HCT116 (cell line): Measurements from ENCODE around the gene RPH3AL. TPM values are rescaled to one million over a fixed set of nuclear protein-coding genes. Genes with fewer than 3 reads are reported as not detected.

Experiments
- ATAC-seq: fragments of 200-7000 bp; cut with Tn5 transposase; 2 replicates; pipeline ENCODE4 v1.9.1; 2020; ENCODE audit warnings: mild to moderate bottlenecking, moderate library complexity
- BruUV-seq: library from RNA; stranded (reverse); fragments of 400-500 nt; replicated peaks from 2 replicates; lab custom pipeline; 2021; lab: Mats Ljungman, UMichigan
- CTCF ChIA-PET: fragments of 300-600 bp; sonication (Branson Sonifier 250); formaldehyde crosslinking; loops from one replicate; lab custom pipeline; 2021; ENCODE audit warnings: antibody characterized with exemption; lab: Charles Lee
- POLR2A ChIA-PET: fragments of 300-600, 350-600 bp; sonication (Branson Sonifier 250); formaldehyde crosslinking; loops from one replicate; lab custom pipeline; 2021; ENCODE audit warnings: antibody characterized with exemption; lab: Charles Lee
- RAD21 ChIA-PET, 2 experiments: fragments of 300-600 bp; sonication (Branson Sonifier 250); formaldehyde crosslinking; loops; one replicate each; lab custom pipeline; 2023; ENCODE audit warnings: low total read pairs in 2 of 2; ENCODE audit not compliant: uncharacterized antibody in 2 of 2, unreplicated experiment in 2 of 2, low non-redundant PET in 1 of 2; lab: Charles Lee
- DNase-seq: peaks from one replicate; pipeline ENCODE4 v3.0.0-alpha.2; 2010; ENCODE audit warnings: low read depth, low spot score
- H2AFZ ChIP-seq: fragments of 200-600 bp; shearing (Covaris generic), sonication (generic); 2 replicates; pipeline ENCODE4 v1.6.1; 2017; ENCODE audit warnings: low read depth, mixed run types, mixed read lengths, antibody characterized with exemption, low read length; ENCODE audit not compliant: poor library complexity, severe bottlenecking
- H3K27ac ChIP-seq: 2 replicates; pipeline ENCODE4 v1.5.1; 2012; ENCODE audit warnings: low read depth, low read length
- H3K27me3 ChIP-seq: fragments of 200-600 bp; sonication (generic); 2 replicates; pipeline ENCODE4 v1.6.1; 2016; ENCODE audit warnings: mixed run types, low read length, mixed read lengths; ENCODE audit not compliant: insufficient read depth
- H3K36me3 ChIP-seq, 2 experiments: fragments of 200-500 bp in 1 of 2; fragments of 200-600 bp in 1 of 2; sonication (Bioruptor generic) in 1 of 2; sonication (generic) in 1 of 2; 2 replicates each; pipeline versions ENCODE4 v1.5.1 to v1.6.1; 2014 to 2016; ENCODE audit warnings: low read length in 2 of 2, inconsistent platforms in 1 of 2, mixed read lengths in 1 of 2, mixed run types in 1 of 2; ENCODE audit not compliant: insufficient read depth in 2 of 2, control insufficient read depth in 1 of 2
- H3K4me1 ChIP-seq, 2 experiments: fragments of 200-600 bp in 1 of 2; sonication (generic) in 1 of 2; 2 replicates each; pipeline versions ENCODE4 v1.5.1 to v1.6.1; 2012 to 2017; ENCODE audit warnings: low read length in 2 of 2, inconsistent platforms in 1 of 2, mild to moderate bottlenecking in 1 of 2, mixed read lengths in 1 of 2, mixed run types in 1 of 2, moderate library complexity in 1 of 2; ENCODE audit not compliant: insufficient read depth in 2 of 2, control insufficient read depth in 1 of 2
- H3K4me2 ChIP-seq: fragments of 200-600 bp; sonication (generic); 2 replicates; pipeline ENCODE4 v1.6.1; 2017; ENCODE audit warnings: mixed run types, low read length, mixed read lengths
- H3K4me3 ChIP-seq, 2 experiments: fragments of 200-600 bp in 1 of 2; sonication (generic) in 1 of 2; replicated peaks in 1 of 2; 2 replicates each; pipeline ENCODE4 v1.5.1; 2011 to 2016; ENCODE audit warnings: low read length in 2 of 2, control low read depth in 1 of 2, low read depth in 1 of 2, mild to moderate bottlenecking in 1 of 2, mixed read lengths in 1 of 2, mixed run types in 1 of 2
- H3K79me2 ChIP-seq: fragments of 200-600 bp; sonication (generic); 2 replicates; pipeline ENCODE4 v1.6.1; 2017; ENCODE audit warnings: mild to moderate bottlenecking, mixed run types, low read length, moderate library complexity, mixed read lengths; ENCODE audit not compliant: insufficient read depth
- H3K9ac ChIP-seq: fragments of 200-600 bp; sonication (generic); 2 replicates; pipeline ENCODE4 v1.6.1; 2016; ENCODE audit warnings: low read length, mixed read lengths
- H3K9me2 ChIP-seq: fragments of 200-600 bp; sonication (generic), shearing (Covaris generic); 2 replicates; pipeline ENCODE4 v1.6.1; 2017; ENCODE audit warnings: mixed run types, mild to moderate bottlenecking, moderate library complexity; ENCODE audit not compliant: insufficient read depth
- H3K9me3 ChIP-seq, 2 experiments: fragments of 200-500 bp in 1 of 2; fragments of 200-600 bp in 1 of 2; sonication (Bioruptor generic) in 1 of 2; sonication (generic) in 1 of 2; 2 replicates each; pipeline ENCODE4 v1.6.1; 2014 to 2017; ENCODE audit warnings: low read length in 2 of 2, mixed read lengths in 2 of 2, inconsistent platforms in 1 of 2, low read depth in 1 of 2, mild to moderate bottlenecking in 1 of 2, mixed run types in 1 of 2, moderate library complexity in 1 of 2; ENCODE audit not compliant: control insufficient read depth in 1 of 2, insufficient read depth in 1 of 2
- H4K20me1 ChIP-seq: fragments of 200-600 bp; sonication (generic), shearing (Covaris generic); 2 replicates; pipeline ENCODE4 v1.6.1; 2017; ENCODE audit warnings: mixed run types, mild to moderate bottlenecking, moderate library complexity; ENCODE audit not compliant: insufficient read depth
- ATF3 ChIP-seq: IDR thresholded peaks from 2 replicates; pipeline ENCODE4 v1.6.1; 2012
- CBX3 ChIP-seq: IDR thresholded peaks from 2 replicates; pipeline ENCODE4 v1.6.1; 2012; ENCODE audit warnings: low read depth
- CEBPB ChIP-seq: IDR thresholded peaks from 2 replicates; pipeline ENCODE4 v1.6.1; 2012; ENCODE audit warnings: low read depth
- CTCF ChIP-seq, 3 experiments: fragments of 200-600 bp in 1 of 3; sonication (generic) in 1 of 3; IDR thresholded peaks in 2 of 3; conservative IDR thresholded peaks in 1 of 3; 2 replicates each; pipeline ENCODE4 v1.5.1; 2012 to 2017; ENCODE audit warnings: low read depth in 2 of 3, low read length in 2 of 3, antibody characterized with exemption in 1 of 3, borderline replicate concordance in 1 of 3, control low read depth in 1 of 3, mild to moderate bottlenecking in 1 of 3, mixed read lengths in 1 of 3, mixed run types in 1 of 3, moderate library complexity in 1 of 3; ENCODE audit not compliant: insufficient read depth in 1 of 3
- EGR1 ChIP-seq: IDR thresholded peaks from 2 replicates; pipeline ENCODE4 v1.6.1; 2012; ENCODE audit warnings: low read depth
- ELF1 ChIP-seq: IDR thresholded peaks from 2 replicates; pipeline ENCODE4 v1.6.1; 2012; ENCODE audit warnings: low read depth, borderline replicate concordance
- EZH2 ChIP-seq: fragments of 200-600 bp; sonication (generic); IDR thresholded peaks from 2 replicates; pipeline ENCODE4 v1.6.1; 2017; ENCODE audit warnings: antibody characterized with exemption, mixed run types
- EZH2phosphoT487 ChIP-seq: fragments of 200-600 bp; IDR thresholded peaks from 2 replicates; pipeline ENCODE4 v1.6.1; 2018; ENCODE audit warnings: antibody characterized with exemption, borderline replicate concordance
- JUND ChIP-seq: IDR thresholded peaks from 2 replicates; pipeline ENCODE4 v1.6.1; 2012
- MAX ChIP-seq: IDR thresholded peaks from 2 replicates; pipeline ENCODE4 v1.6.1; 2012
- POLR2A ChIP-seq: IDR thresholded peaks from 2 replicates; pipeline ENCODE4 v1.7.0; 2011; ENCODE audit warnings: borderline replicate concordance; ENCODE audit not compliant: insufficient read depth, insufficient read length; ENCODE audit errors: extremely low read depth
- SIN3A ChIP-seq: IDR thresholded peaks from 2 replicates; pipeline ENCODE4 v1.6.1; 2012; ENCODE audit warnings: low read depth
- SP1 ChIP-seq: IDR thresholded peaks from 2 replicates; pipeline ENCODE4 v1.6.1; 2012; ENCODE audit warnings: low read depth
- SRF ChIP-seq: IDR thresholded peaks from 2 replicates; pipeline ENCODE4 v1.6.1; 2012; ENCODE audit warnings: low read depth
- TCF7L2 ChIP-seq: IDR thresholded peaks from 2 replicates; pipeline ENCODE4 v1.7.0; 2011; ENCODE audit warnings: borderline replicate concordance, inconsistent platforms; ENCODE audit not compliant: insufficient read depth, insufficient read length; ENCODE audit errors: extremely low read depth
- YY1 ChIP-seq: IDR thresholded peaks from 2 replicates; pipeline ENCODE4 v1.6.1; 2011; ENCODE audit warnings: low read length, low read depth, moderate library complexity, mild to moderate bottlenecking; ENCODE audit not compliant: insufficient replicate concordance; ENCODE audit errors: extremely low read depth
- ZBTB33 ChIP-seq: IDR thresholded peaks from 2 replicates; pipeline ENCODE4 v1.6.1; 2011; ENCODE audit warnings: mild to moderate bottlenecking, low read length, moderate library complexity; ENCODE audit not compliant: insufficient replicate concordance; ENCODE audit errors: extremely low read depth
- ZFX ChIP-seq: fragments of 450-650 bp; IDR thresholded peaks from 2 replicates; pipeline ENCODE4 v1.6.1; 2017
- ZNF274 ChIP-seq: fragments of 200-500 bp; sonication (Bioruptor generic); IDR thresholded peaks from 2 replicates; pipeline ENCODE4 v1.6.1; 2014; ENCODE audit warnings: mild to moderate bottlenecking, low read depth, low read length, inconsistent platforms
- intact Hi-C: fragments of 100-400 bp; cut with micrococcal nuclease; formaldehyde crosslinking; loops from 2 replicates; pipeline ENCODE4 v1.10.0; 2022
- total RNA-seq: library from RNA; stranded (reverse); gene quantifications from one replicate; pipeline ENCODE4 v1.2.1, GENCODE V29; 2021; ENCODE audit not compliant: unreplicated experiment

The RPH3AL gene
- total RNA-seq, 1 experiment from 2014 or later, result 17.0 TPM

DNA sequence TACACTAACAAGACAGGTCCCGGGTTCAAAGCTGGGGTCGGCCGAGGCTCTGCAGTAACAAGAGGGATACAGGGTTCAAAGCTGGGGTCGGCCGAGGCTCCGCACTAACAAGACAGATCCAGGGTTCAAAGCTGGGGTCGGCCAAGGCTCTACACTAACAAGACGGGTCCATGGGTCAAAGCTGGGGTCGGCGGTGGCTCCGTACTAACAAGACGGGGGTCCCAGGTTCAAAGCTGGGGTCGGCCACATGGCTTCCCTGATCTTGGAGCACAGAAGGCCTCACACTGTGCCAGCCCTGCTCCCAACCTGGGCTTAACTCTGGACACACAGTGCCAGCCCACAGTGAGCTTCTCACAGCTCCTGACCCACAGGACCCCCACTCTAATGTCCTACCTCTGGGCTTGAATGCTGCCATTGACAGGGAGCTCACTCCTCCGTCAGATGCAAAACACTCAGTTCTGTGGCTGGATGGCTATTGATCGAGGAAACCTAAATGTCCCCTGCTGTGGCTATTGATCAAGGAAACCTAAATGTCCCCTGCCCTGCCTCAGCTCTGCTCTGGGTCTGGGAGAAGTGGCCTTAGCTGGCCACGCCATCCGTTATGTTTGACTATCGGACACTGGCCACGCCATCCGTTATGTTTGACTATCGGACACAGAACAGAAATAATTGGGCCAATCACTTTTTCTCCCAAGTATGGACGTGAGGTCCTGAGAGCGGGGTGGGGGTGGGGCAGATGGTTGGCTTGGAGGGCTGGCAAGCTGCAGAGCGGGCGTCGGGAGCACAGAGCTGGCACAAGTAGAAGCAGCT lies 116.6 kb downstream of the RPH3AL start:
- Histone ChIP-seq H3K4me3 (no peak overlapping the region), H3K36me3 (no peaks in the 10 kb centered on the region), H3K4me2 (no peak overlapping the region), H3K79me2 (no peaks in the 10 kb centered on the region), H3K27ac (no peak overlapping the region), H3K9me2 (no peaks in the 10 kb centered on the region), H3K4me1 (no peaks in the 10 kb centered on the region), H3K27me3 (no peaks in the 10 kb centered on the region), H2AFZ (no peak overlapping the region), H4K20me1 (no peaks in the 10 kb centered on the region), H3K9me3 (no peaks in the 10 kb centered on the region), H3K9ac (no peak overlapping the region)
- ATAC-seq (no peak), DNase-seq (no peak)
- TF ChIP-seq POLR2A (no peak), MAX (no peak), ELF1 (no peak), YY1 (no peak), ZBTB33 (no peak), SIN3A (no peak), EZH2phosphoT487 (no peak), ATF3 (no peak), CEBPB (no peak), ZFX (no peak), SP1 (no peak), EZH2 (no peak), ZNF274 (no peak), TCF7L2 (no peak), JUND (no peak), EGR1 (no peak), SRF (no peak), CTCF (IDR thresholded peaks at IDR 0.05 in 2 of 3, conservative IDR thresholded peaks at IDR 0.05 in 1 of 3; ENCODE audit: borderline replicate concordance in 1 of 3, insufficient read depth in 1 of 3, low read depth in 2 of 3, low read length in 2 of 3) (no peak), CBX3 (no peak)
- RAD21 ChIA-PET, result no interaction called here
- intact Hi-C loops, result no loop called here
- no TSS peak for BruUV-seq
- POLR2A ChIA-PET, result no interaction called here
- CTCF ChIA-PET, result no interaction called here
